HG02840 (cell line): ENCODE data around the gene PIGO.
A peak's percentile ranks its signal among the peaks of the same experiment; 100 is the strongest.

Experiments
- ATAC-seq: cut with Tn5 transposase; IDR thresholded peaks from one replicate; pipeline ENCODE4 v1.9.1; 2021; ENCODE audit warnings: mild to moderate bottlenecking, moderate library complexity, moderate number of reproducible peaks; ENCODE audit not compliant: unreplicated experiment, low FRiP score

The PIGO gene

DNA sequence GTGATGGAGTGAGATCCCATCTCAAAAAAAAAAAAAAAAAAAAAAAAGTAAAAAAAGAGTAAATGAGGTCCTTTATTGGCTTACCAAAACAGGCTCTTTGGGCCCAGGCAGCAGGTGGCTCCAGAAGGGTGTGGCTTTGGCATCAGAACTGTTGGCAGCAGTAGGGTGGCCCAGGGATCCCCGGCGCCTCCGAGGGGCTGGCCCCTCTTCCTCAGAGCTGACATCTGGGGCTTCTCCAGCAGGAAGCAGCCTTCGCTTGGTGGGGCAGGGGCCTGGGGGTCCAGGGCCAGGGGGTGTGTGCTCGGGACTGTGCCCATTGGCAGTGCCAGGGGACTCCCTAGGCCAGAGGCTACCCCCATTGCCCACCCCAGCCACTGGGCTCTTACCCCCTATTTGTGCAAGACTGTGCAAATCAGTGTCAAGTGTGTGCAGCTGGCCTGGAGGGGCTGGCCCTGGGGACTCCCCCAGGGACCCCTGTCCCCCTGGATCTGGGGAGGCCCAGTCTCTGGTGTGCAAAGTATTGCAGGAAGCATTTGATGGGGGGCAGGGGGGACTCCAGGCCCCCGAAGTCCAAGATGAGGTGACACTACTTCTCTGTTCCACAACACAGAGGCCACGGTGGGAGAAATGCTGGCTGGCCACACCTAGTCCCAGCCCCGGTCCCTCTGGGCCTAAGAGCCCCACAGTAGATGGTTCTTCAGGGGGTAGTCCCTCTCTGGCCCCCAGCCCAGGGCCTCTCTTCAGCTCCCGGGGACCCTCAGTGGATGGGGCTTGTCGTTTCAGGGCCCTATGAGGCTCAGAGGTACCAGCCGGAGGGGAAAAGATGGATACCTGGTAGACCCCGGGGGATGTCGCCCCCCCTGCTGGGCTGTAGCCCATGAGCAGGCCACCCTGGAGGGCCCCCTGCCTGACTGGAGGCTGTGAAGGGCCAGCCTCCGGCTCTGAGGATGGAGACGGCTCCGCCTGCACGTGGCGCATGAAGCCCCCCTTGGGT, 11.2 kb upstream of the PIGO start:
- ATAC-seq: no peak

DNA sequence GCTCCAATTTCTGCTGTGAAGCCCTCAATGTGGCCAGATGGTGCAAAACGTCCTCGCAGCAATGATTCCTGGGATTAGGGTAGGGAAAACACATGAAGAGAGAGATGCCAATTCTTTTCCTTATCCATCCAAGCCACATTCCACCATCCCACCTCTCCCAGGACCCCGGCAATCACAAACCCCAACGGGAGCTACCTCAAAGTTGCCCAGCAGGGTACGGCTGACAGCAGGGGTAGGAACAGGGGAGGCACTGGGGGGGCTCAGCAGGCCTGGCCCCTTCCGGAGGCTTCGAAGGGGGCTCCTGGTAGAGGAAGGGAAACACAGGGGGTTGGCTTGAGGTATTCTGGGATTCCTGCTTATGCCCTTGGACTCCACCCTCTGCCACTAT, 9.9 kb upstream of the PIGO start:
- no peak for ATAC-seq

DNA sequence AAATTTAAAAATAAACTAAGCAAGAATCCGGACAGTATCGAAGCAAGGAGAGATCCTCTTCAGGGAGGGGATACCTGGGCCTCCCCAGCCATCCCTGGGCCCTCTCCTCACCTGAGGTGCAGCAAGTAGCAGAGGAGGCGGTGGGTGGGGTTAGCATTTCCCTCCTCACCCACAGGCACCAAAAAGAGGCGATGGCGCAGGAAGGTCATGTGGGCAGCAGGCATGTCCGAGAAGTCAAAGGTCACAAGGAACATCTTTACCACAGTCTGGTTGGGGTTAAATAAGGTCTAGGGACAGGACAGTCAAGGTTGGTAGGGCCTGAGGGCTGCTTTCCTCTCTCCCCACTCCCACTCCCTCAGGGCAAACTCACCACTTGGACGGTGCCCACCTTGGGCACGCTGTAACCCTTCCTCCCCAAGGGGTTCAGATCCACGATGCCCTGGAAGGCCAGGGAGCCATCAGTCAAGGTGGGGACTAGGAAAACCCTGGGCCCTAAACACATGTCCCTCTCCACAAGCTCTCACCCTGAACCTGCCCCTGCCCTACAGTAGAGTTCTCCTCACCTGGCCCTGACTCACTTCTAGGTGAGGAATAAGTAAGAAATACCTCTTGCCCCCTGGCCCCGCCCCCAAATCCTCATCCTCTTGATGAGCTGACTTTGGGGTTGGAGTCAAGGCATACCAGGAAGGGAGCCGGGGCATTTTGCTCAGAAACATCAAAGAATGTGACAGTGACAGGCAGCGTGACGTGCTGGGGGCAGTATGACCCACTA, 9.4 kb upstream of the PIGO start:
- ATAC-seq: no peak

DNA sequence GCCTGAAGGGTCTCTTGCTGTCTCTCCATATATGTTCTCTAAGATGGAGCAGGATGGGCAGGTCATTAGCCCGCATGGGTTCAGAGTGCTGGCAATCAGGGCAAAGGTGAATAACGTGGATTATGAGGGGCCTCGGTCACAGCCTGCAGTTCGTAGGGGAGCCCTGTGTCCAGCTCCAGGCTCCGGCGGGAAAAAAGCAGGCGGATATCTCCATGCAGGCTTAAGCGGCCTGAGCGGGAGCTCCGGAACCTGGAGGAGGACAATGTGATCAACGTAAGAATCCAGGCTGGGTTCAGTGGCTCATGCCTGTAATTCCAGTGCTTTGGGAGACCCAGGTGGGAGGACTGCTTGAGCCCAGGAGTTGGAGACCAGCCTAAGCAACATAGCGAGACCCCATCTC, 8.7 kb upstream of the PIGO start:
- ATAC-seq: no peak

DNA sequence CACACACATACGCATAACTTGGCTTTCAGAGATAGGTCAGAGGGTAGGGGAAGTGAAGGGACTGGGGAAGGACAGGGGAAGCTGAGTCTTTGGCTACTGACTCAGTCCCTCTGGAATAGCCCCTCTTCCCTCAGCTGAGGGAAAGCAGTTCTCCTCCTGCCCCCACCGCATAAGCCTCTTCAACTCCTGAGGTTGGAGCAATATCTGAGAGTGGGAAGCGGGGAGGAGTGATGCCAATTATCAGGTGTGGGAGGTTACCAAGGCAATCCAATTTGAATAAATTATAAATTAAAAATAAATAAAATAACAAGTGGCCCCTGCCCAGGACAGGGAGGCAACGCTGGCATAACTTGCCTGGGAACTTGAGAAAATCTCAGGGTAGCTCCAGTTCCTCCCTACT, 8.2 kb upstream of the PIGO start:
- no peak for ATAC-seq

DNA sequence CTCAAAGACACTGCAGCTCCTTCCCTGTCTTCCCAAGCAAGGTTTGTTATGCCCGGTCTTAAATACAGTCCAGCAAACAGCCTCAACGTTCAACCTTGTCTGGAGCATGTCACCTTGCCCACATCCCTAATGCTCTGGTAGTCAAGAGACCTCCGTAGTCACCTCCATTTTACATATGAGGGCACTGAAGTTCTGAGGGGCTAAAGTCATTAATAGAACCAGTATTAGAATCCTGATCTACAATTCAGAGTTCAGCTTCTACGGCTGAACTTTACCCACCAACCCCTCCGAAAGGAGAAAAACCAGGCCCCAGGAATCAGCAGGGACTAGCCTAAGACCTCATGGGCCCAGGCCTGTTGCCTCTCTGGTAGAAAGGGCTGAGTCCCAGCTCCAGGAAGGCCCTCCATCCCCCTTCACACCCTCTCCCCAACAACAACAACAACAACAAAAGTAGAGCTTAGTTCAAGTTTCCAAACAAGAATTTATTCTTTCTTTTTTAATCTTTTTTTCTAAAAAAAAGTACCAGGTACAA, 7.3 kb upstream of the PIGO start:
- no peak for ATAC-seq

DNA sequence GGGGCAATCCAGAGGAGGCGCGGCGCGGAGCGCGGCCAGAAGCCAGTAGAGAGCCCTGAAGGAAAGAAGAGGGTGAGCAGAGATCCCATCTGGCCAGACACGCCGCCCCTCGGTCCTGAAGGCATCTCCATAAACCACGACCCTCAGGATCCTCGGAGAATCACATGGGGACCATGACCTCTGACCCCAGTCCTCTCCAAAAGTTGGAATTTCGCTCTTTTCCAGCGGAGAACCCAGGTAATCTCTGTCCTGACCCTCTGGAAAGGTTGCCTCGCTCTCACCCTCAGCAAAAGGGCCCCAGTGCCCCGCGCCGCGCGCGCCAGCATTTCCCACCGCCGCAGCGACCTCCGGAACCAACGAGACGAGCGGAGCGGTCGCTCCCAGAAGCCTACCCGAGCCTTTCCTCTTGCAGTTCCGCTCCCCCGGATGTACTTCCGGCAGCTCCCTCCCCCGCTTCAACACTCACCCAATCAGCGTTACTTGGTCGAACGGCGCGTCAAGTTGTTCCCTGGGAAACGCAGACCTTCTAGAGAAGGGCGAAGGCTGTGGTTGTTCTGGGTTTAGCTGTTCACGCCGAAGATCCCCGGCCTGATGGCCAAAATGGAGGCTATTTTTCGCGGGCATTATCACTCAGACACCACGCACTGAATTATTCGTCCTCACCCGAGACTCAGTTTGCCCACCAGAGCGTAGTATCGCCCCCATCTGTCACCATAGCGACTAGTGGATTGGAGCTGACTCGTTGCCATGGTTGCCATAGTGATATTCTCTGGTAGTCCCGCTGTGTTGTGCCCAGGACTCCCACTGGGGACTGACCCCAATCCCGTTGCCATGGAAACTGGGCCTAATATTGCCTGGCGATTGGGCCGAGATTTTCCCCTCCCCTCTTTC, 6.6 kb upstream of the PIGO start, which contains the start of gene STOML2:
Gene STOML2, minus strand, starts transcription at position 363 of the 891 bp plus-strand sequence. Its CDS starts 37 bp downstream, at position 326.
- peak; percentile 93 for ATAC-seq

DNA sequence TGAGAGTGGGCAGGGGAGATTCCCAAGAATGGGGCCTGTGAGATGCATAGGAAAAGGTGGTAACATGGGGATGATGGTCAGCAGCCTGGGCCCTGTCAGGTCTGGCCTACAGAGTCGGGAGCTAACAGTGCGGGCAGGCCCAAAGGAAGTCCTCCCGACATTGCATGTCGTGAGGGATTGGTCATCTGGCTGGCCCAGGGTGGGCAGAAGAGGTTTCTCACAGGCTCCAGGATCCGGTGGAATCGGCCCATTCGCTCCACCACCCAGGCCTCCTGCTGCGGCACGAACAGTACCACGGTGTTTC, 6.0 kb upstream of the PIGO start:
- ATAC-seq: peak; percentile 7

DNA sequence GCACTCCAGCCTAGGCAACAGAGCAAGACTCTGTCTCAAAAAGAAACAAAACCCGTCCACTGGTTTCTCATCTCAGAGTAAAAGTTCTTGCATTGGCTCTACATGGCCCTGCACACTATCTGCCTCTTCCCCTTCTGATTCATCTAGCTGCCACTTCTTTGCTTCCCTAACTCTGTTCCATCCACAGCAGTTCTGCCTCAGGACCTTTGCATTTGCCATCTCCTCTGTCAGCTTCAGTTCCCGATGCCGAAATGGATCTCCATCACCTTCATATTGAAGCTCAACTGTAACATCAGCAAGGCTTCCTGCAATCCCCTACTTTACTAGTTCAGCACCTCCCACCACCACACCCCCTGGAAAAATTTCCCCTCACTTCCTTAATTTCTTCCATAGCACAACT, 1.2 kb upstream of the PIGO start:
- no peak for ATAC-seq

DNA sequence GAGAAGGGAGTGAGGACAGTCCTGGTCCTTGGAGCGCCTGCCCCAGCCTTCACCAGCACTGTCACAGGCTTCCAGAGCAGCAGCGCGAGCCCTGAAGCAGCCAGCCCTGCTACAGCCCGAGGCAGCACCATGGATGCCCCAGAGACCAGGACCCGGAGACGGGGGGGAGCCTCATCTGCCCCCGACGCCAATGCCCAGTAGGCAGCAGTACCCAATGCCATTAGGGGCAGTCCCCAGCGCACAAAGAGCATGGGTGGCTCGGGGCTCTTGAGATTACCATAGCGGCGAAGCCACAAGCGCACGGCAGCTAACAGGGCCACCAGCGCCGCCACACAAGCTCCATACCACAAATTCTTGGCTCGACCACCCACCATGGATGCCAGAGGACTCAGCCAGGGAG, 4.9 kb downstream of the PIGO start:
- no peak for ATAC-seq

DNA sequence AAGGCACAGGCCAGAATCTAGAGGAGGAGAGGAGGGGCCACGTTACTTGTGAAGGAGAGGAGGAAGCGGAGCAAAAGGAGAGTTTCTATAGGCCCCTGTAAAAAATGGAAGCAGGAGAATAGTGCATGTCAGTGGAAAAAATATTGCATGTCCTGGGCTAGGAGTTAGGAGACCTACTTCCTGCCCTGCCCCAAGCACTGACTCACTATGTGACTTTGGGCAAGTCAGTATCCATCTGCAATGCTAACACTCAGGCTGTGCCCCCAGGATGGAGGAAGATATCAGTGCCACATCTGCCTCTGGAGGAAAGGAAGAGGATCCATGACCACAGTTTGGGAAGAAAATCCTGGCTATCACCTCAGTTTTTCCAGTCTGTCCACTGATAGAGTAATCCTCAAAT, 7.0 kb downstream of the PIGO start:
- no peak for ATAC-seq

DNA sequence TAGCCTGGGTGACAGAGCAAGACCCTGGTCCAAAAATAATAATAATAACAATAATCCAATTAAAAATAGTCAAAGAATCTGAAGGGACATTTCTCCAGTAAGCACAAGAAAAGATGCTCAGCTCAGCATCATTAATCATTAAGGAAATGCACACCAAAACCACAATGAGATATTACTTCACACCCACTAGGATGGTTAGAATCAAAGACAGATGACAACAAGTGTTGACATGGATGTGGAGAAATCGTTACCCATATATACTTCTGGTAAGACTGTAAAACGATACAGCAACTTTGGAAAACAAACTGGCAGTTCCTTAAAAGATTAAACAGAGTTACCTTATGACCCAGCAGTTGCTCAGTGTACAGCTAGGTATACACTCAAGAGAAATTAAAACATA, 11.3 kb downstream of the PIGO start:
- ATAC-seq: no peak

DNA sequence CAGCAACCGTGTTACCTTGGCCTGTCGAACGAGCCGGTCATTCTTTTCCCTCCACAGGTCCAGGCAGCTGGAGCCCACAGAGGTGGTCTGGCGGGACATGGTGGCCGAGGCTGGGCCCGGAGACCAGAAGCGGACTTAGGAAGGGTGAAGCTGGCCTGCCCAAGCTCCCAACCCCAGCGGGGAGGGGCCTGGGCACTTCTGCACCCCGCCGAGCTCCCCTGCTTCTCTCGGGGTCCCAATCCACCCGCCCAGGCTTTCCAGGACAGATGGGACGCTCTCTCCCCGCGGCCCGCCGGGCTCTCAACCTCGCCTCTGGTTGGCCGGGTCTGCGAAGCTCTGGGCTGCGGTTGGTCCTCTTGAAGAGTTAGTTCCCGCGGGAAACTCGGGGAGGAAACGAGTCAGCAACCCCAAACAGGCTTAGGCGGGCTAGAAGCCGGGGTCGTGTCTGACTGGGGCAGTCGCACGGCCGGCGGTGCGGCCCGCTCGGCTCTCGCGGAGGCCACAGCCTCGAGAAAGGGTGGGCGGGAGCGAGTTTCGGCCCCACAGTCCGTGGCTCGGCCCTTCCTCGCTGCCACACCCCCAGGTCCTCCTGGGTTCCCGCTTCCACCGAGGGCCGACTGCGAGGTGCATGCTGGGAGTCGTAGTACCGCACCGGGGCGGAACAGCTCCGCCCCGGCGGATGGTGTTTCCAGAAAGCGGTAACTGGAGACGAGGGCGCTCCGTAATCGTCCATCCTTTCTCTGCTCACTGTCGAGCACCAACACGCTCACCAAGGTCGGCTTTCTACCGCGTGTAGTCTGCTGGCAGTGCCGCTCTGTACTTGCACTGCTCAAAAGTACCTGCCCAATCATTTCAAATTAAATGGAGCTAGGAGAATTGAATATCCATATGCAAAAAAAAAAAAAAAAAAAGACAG, 16.7 kb downstream of the PIGO start, which contains the start of gene FANCG:
Gene FANCG, minus strand, starts transcription at position 517 of the 916 bp plus-strand sequence. Its CDS starts 418 bp downstream, at position 99.
- peak; percentile 88 for ATAC-seq

DNA sequence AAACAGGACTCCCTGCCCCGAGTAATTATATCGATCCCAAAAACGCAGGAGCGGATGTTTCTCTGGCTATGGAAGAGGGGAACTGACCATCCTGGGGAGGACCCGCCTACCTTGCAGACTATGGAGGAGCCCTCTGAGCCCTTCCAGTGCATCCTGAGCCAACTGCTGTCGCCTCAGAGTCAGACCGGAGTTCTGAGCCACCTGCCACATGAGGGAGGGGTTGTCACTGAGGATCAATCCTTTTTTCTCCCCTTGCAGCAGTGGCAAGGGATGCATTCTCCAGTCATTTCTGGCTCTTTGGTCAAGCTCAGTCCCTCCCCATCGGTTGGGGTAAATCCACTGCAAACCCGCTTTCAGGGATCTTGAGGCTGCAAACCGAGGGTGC, 17.4 kb downstream of the PIGO start:
- no peak for ATAC-seq

DNA sequence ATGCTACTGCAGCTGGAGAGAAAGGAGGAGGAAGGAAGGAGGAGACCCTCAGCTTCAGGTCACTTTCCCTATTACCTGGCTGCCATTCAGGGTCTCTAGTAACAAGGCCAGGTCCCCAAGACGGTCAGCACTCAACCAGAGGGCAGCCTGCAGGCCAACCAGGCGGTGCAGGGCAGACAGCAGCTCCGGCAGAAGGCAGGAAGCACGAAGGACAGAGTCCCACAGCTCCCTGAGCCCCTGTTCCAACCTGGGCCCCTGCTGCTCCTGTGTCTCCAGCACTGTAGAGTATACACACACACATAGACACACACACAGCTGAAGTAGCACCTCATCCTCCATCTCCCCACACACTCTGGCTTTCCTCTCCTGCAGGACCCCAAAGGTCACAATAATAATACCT, 18.3 kb downstream of the PIGO start:
- ATAC-seq: no peak

DNA sequence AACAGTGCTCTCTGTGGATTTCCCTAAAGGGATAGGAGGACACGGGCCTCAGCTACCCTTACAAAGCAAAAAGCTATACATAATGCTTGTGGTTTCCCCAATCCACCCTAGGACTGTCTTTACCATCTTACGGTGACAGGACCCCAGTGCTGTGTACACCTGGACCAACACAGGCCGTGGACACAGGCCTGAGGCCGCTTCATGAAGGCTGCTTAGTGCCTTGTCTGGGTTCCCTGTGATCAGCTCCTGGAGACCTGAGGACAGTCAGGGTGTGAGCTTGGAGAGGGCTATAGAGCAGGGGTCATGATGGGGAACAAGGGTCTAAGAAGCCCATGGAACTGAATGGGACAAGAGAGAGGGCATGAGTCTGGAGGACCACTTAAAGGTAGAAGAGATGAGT, 19.5 kb downstream of the PIGO start:
- no peak for ATAC-seq

DNA sequence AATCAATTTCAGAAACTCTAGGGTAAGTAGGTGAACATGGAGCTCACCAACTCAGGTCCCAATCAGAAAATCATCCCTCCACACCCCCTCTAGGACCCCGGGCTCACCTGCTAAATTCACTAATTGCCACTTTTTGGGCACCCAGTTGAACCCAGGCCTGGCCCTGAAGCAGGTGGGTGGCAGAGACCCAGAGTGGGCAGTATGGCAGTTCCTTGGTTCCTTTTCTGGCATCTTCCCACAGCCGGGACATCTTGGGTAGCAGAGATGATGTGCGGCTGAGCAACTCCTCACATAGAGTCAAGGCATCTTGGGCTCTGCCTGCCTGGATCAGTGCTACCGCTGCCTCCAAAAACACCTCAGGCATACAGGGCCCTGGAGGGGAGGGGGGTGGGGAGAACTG, 21.0 kb downstream of the PIGO start:
- no peak for ATAC-seq

DNA sequence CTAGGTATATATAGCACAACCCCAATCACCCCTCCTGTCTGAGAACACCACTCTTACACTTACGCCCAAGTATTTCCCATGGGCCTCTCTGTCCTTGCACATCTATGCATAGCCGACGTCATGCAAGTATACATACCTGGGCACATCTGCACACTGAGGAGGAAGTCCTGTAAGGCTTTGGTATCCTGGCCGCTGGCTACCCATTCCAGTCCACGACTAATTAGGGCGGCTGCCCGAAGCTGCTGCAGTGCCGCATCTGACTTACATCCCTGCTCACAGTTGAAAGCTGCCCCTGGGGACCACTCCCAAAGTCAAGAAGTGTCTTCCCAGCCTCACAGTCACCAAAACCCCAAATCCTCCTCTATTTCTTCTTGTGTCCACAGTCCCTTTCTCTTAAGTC, 21.6 kb downstream of the PIGO start:
- ATAC-seq: no peak

DNA sequence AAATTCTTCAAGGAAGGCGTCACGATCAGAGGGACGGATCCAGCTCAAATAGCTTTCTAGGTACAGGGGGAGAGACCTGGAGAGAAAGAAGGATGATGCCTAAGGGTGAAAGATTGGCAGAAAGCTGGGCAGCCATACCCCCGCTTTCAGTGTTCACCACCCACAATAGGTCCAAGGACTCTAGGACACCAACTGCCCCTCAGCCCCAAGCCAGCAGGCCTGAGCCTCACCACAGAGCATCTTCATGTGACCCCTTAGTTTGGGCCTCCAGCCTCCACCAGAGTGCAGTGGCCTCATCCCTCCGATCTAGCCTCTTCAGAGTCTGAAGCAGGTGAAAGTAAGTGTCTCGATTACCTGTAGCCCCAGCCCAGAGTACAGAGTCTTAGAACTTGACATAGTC, 22.2 kb downstream of the PIGO start:
- ATAC-seq: no peak
